ENCODE results near the gene FGD3.
"Not testable (repeated sequence)": the region's sequence is repeated elsewhere in the genome, so short reads cannot be mapped to it uniquely, and the experiment has no call there.

FGD3 gene, protein sequence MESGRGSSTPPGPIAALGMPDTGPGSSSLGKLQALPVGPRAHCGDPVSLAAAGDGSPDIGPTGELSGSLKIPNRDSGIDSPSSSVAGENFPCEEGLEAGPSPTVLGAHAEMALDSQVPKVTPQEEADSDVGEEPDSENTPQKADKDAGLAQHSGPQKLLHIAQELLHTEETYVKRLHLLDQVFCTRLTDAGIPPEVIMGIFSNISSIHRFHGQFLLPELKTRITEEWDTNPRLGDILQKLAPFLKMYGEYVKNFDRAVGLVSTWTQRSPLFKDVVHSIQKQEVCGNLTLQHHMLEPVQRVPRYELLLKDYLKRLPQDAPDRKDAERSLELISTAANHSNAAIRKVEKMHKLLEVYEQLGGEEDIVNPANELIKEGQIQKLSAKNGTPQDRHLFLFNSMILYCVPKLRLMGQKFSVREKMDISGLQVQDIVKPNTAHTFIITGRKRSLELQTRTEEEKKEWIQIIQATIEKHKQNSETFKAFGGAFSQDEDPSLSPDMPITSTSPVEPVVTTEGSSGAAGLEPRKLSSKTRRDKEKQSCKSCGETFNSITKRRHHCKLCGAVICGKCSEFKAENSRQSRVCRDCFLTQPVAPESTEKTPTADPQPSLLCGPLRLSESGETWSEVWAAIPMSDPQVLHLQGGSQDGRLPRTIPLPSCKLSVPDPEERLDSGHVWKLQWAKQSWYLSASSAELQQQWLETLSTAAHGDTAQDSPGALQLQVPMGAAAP

DNA sequence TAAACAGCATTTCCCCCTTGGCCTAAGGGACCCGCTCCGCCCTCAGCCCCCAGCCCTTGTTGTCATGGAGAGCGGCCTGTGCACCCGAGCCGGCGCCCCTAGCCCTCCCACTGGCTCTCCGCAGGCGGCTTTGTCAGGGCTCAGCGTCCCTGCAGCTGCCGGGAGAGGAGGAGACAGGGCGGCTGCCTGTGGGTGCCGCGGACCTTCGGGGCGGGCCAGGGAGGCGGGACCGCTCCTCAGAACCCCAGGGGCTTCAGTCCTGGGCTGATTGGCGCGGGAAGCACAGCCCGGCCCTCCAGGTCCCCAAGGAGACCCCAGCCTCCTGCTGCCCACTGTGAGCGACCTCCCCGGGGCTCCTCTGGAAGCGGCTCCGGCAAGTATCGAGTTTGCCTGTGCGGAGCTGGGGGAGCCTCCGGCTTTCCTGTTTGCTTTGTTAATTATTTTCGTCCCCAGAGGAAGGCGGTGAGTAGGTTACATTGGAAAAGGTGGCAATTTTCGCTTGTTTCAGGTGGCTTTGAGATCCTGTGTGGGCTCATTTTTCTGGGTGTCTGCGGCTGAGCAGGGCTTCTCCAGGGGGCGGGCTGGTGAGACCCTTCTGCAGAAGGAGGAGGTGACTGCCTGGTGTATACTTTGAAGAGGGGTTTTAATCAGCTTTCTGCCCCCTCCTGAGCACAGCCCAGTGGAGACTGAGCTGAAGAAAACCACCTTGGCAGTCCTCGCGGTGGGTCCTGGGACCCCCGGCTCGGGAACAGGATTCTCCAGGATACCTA is at the start of gene FGD3:
TSS of gene FGD3 (plus strand) at position 256 of the 770 bp plus-strand sequence. CDS start 28,734 bp downstream, outside the sequence.
- DNase-seq: no peak

DNA sequence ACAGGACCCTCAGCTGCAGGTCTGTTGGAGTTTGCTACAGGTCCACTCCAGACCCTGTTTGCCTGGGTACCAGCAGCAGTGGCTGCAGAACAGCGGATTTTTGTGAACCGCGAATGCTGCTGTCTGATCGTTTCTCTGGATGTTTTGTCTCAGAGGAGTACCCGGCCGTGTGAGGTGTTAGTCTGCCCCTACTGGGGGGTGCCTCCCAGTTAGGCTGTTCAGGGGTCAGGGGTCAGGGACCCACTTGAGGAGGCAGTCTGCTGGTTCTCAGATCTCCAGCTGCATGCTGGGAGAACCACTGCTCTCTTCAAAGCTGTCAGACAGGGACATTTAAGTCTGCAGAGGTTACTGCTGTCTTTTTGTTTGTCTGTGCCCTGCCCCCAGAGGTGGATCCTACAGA is 42.2 kb upstream of the FGD3 start:
- not testable (repeated sequence) for DNase-seq

DNA sequence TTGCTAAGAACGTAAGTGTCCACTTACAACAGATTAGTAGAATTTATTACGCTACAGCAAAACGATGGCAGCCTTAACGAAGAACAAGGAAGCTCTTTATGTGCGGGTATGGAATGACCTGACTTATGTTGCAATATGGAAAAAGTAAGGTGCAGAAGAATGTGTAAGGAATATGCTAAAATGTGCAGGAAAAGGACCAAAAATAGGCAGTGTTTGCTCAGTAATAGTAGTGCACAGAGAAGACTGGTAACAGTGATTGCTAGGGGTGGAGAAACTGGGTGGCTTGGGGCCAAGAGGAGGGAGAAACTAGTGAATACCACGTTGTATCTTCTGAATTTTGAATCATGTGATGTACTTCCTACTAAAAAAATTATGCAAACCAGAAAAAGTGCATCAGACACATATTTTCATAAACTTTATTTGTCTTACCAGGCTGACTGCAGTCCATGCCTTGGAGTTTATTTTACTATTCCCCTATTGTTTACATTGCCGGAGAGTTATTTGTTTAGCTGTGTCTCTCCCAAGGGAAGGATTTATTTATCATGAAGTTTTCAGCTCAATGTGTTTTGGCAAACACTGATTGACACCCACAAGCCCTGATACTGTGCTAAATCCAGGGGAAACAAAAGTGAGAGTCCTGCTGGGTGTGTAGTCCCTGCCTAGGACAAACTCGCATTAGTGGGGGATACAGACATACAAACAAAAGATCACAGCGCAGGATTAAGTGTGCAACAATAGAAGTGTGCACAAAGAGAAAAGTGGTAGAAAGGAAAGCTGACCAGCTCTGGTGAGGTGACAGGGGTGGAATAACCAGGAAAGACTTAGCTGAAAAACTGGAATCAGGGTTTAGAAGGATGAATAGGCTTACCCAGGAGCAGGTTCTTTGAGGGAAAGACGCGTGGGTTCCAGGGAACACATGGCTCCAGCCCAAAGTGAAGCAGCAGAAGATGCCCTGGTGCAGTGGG is 35.5 kb upstream of the FGD3 start:
- DNase-seq: no peak

DNA sequence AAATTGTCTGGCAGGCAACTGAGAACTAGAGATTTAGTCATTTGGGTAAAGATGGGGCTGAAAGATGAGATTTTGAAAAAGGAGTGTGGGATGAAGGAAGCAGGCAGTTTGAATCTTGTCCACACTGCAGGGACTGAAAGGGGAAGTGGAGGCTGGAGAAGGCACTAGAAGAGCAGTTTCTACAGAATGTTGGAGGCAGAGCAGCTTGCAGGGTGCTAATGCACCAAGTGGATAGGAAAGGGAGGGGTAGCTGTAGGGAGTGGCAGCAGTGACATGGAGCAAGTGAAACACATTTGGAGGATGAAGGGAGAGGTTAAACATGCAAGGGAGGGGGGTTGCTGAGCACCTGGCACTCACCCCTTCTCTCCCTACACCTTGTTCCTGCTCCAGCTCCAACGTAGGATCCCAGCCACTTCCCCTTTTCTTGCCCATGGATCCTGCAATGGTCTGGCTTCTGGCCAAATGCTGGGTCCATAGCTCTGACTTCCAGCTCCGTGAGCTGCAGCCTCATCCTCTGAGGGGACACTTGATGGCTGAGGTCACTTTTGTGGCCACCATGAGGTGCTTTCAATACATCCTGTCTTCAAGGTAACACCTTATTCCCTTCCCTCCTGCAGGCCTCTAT is 30.0 kb upstream of the FGD3 start:
- no peak for DNase-seq

GRCh38 chr9:92920437-92920836 is 26.9 kb upstream of the FGD3 start:
- DNase-seq: no peak

GRCh38 chr9:92931606-92932005 is 15.7 kb upstream of the FGD3 start:
- DNase-seq: no peak

- DNase-seq: no peak
Measured at GRCh38 chr9:92934321-92934720, 13.0 kb upstream of the FGD3 start.

- DNase-seq: no peak
Measured at GRCh38 chr9:92938025-92938424, 9.3 kb upstream of the FGD3 start.

- DNase-seq: no peak
Measured at GRCh38 chr9:92941861-92942260, 5.5 kb upstream of the FGD3 start.

DNA sequence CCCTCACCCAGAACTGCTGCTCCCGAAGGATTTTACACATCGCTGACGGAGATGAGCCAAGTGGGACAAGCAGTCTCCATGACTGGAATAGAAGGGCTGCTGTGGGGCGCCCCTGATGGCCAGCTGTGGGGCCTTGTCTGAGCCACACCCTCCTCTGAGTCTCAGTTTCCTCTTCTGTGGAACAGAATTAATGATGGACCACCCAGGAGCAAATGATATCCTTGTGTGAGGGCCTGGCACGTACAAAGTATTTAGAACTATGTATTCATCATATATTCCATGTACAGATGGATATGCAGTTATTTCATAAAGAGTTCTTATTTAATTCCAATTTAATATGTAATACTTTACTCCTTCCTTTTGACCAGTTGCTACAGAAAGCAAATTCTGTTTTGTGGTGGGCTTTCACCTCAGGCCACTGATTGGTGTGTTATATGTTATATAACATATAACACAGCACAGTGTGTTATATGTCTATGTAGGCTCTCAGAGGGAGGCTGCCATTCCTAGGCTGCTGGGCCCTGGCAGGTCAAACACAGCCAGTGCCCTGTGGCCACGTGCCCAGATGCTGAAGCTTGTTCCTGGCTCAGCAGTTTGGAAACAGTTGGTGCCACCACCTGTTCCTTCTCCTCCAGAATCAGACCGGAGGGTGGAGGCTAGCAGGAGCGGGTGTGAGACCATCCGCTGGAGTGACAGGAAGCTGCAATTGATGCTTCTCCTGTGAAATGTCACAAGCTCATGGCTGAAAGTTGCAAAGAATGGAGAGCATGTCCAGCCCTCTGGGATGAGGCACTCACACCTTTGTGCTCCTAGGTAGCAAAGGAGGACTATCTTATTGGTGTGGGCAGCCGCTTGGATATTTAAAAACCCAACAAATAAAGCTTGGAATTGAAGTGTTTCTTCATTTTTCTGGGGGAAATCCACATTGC is 4.4 kb upstream of the FGD3 start:
- DNase-seq: no peak

- no peak for DNase-seq
Measured at GRCh38 chr9:92944921-92945320, 2.4 kb upstream of the FGD3 start.

GRCh38 chr9:92945796-92946195 is 1.5 kb upstream of the FGD3 start:
- DNase-seq: no peak

GRCh38 chr9:92948038-92948534 is 763 bp downstream of the FGD3 start:
- DNase-seq: no peak

GRCh38 chr9:92948632-92949031 is 1.3 kb downstream of the FGD3 start:
- no peak for DNase-seq

- no peak for DNase-seq
Measured at GRCh38 chr9:92949266-92949982, 2.1 kb downstream of the FGD3 start.

DNA sequence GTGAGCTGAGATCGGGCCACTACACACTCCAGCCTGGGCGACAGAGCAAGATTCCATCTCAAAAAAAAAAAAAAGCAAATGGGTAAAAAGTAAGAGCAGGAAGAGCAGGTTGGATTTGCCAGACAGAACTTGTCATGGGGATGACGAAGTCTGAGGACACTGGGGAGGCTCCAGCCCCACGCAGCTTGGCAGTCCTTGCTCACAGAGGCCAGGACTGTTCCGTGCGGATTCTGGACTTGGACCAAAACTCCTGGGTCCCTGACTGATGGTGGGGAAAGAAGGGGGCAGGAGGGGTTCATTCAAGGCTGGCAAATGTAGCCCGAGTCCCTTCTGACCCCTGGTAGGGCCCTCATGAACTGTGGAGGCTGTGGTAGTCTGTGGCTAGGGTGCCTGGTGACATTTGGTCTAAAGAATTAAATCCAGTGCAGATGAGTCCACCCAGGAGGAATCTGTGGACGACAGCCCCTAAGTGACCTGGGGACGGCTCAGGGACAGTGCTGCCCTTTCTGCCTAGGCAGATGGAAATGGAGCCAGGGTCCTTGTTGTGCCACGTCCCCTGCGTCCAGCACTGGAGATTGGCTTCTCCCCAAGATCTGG is 3.1 kb downstream of the FGD3 start:
- no peak for DNase-seq

DNA sequence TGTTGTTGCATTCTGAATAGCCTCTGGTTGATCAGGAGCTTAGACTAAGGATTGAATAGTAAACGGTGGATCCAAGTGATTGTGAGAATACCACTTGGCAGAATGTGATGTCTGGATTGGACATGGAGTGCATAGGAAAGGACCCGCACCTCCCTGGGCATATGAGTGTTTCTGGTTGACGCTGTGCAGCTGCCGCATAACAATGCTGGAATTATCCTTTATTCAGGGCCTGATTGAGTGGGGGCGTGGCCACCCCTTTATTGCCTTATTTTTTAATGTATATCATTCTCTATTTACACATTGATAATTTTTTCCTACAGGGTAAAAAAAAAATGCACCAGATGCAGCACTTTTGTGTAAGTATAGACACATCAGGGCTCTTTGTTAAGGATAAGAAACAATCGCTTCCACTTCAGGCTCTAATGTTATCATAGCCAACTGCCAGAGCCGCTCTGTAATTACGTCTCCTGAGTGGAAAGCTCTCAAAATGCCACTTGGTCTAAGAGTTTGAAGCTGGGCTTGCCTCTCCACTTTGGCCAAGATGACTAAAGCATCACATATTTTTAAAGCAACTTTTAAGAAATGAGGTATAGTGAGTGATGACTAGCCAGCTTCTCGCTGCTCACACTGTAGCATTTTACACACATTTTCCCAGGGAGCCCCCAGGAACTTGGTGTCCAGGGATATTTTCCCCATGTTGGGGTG is 5.7 kb downstream of the FGD3 start:
- no peak for DNase-seq

GRCh38 chr9:92954049-92954861 is 6.9 kb downstream of the FGD3 start:
- DNase-seq: peak; percentile 20

All from NCI-H226 (cell line).